GM21526 (cell line): ENCODE measurements around the gene ARMH2.

Source experiments
- ATAC-seq: cut with Tn5 transposase; IDR thresholded peaks from one replicate; pipeline ENCODE4 v1.9.1; 2021; ENCODE audit warnings: moderate library complexity; ENCODE audit not compliant: unreplicated experiment, low FRiP score

ARMH2 gene

GRCh38 chr6:24798740-24799540 is at the start of gene ARMH2:
Gene ARMH2, minus strand, starts transcription at chr6:24798917. Its CDS starts 60 bp downstream, at chr6:24798857.
- no peak for ATAC-seq

GRCh38 chr6:24848461-24848860 is 49.7 kb upstream of the ARMH2 start:
- ATAC-seq, result no peak

- ATAC-seq, result no peak
Measured at GRCh38 chr6:24847402-24847801, 48.7 kb upstream of the ARMH2 start.

GRCh38 chr6:24845578-24845977 is 46.9 kb upstream of the ARMH2 start:
- ATAC-seq, result no peak

GRCh38 chr6:24844903-24845302 is 46.2 kb upstream of the ARMH2 start:
- no peak for ATAC-seq

GRCh38 chr6:24844061-24844460 is 45.3 kb upstream of the ARMH2 start:
- no peak for ATAC-seq

- ATAC-seq, result no peak
Measured at GRCh38 chr6:24840187-24840586, 41.5 kb upstream of the ARMH2 start.

GRCh38 chr6:24838994-24839393 is 40.3 kb upstream of the ARMH2 start:
- no peak for ATAC-seq

- ATAC-seq, result no peak
Measured at GRCh38 chr6:24838081-24838480, 39.4 kb upstream of the ARMH2 start.

- ATAC-seq, result no peak
Measured at GRCh38 chr6:24836109-24836508, 37.4 kb upstream of the ARMH2 start.

GRCh38 chr6:24833711-24834386 is 35.1 kb upstream of the ARMH2 start:
- ATAC-seq, result no peak

- ATAC-seq, result no peak
Measured at GRCh38 chr6:24832794-24833193, 34.1 kb upstream of the ARMH2 start.

- no peak for ATAC-seq
Measured at GRCh38 chr6:24831771-24832716, 33.3 kb upstream of the ARMH2 start.

GRCh38 chr6:24829657-24830056 is 30.9 kb upstream of the ARMH2 start:
- ATAC-seq, result no peak

GRCh38 chr6:24827970-24828369 is 29.3 kb upstream of the ARMH2 start:
- ATAC-seq, result no peak

GRCh38 chr6:24827162-24827561 is 28.4 kb upstream of the ARMH2 start:
- ATAC-seq, result no peak

- ATAC-seq, result no peak
Measured at GRCh38 chr6:24825130-24825630, 26.5 kb upstream of the ARMH2 start.

- ATAC-seq, result no peak
Measured at GRCh38 chr6:24824142-24824938, 25.6 kb upstream of the ARMH2 start.

GRCh38 chr6:24823185-24823584 is 24.5 kb upstream of the ARMH2 start:
- no peak for ATAC-seq

- ATAC-seq, result no peak
Measured at GRCh38 chr6:24822696-24823095, 24.0 kb upstream of the ARMH2 start.
